Osteoblast (primary cell): ENCODE measurements around the gene TBCD. TPM values are rescaled to one million over a fixed set of nuclear protein-coding genes. Genes with fewer than 3 reads are reported as not detected.

Experiments used
- DNase-seq: peaks from one replicate; pipeline ENCODE4 v3.0.0; 2011; ENCODE audit warnings: low spot score, mixed read lengths; ENCODE audit not compliant: insufficient read length; ENCODE audit errors: missing footprints
- H2AFZ ChIP-seq: 2 replicates; pipeline ENCODE4 v1.6.0; 2011; ENCODE audit warnings: mild to moderate bottlenecking, low read length
- H3K27ac ChIP-seq: 2 replicates; pipeline ENCODE4 v1.5.1; 2011; ENCODE audit warnings: mild to moderate bottlenecking, low read depth, low read length, moderate library complexity
- H3K27me3 ChIP-seq: 2 replicates; pipeline ENCODE4 v1.6.0; 2012; ENCODE audit warnings: mild to moderate bottlenecking, control low read depth, inconsistent platforms, low read length, moderate library complexity; ENCODE audit not compliant: insufficient read depth
- H3K36me3 ChIP-seq: 2 replicates; pipeline ENCODE4 v1.5.1; 2011; ENCODE audit warnings: mild to moderate bottlenecking, low read length, control low read depth, moderate library complexity; ENCODE audit not compliant: insufficient read depth
- H3K4me1 ChIP-seq: 2 replicates; pipeline ENCODE4 v1.5.1; 2011; ENCODE audit warnings: mild to moderate bottlenecking, low read length, control low read depth, moderate library complexity; ENCODE audit not compliant: insufficient read depth
- H3K4me2 ChIP-seq: 2 replicates; pipeline ENCODE4 v1.6.0; 2011; ENCODE audit warnings: mild to moderate bottlenecking, low read length; ENCODE audit not compliant: insufficient read depth
- H3K4me3 ChIP-seq: fragments of 200-600 bp; sonication (generic); 3 replicates; pipeline ENCODE4 v1.5.1; 2012; ENCODE audit warnings: mild to moderate bottlenecking, low read length, inconsistent platforms; ENCODE audit not compliant: insufficient read depth
- H3K79me2 ChIP-seq: 2 replicates; pipeline ENCODE4 v1.6.0; 2012; ENCODE audit warnings: mild to moderate bottlenecking, low read length, control low read depth, inconsistent platforms; ENCODE audit not compliant: insufficient read depth
- H3K9me3 ChIP-seq: 2 replicates; pipeline ENCODE4 v1.5.1; 2011; ENCODE audit warnings: low read depth, low read length, control low read depth
- H4K20me1 ChIP-seq: 2 replicates; pipeline ENCODE4 v1.6.0; 2012; ENCODE audit warnings: mild to moderate bottlenecking, low read length, control low read depth; ENCODE audit not compliant: insufficient read depth
- CTCF ChIP-seq: IDR thresholded peaks from 2 replicates; pipeline ENCODE4 v1.5.1; 2011; ENCODE audit warnings: mild to moderate bottlenecking, low read depth, low read length, moderate library complexity; ENCODE audit errors: extremely low read depth
- total RNA-seq: library from RNA; depleted of rRNA; stranded (reverse); fragments of >200 nt; gene quantifications from 2 replicates; pipeline ENCODE4 v1.2.3, GENCODE V29; 2012

TBCD gene
- total RNA-seq, 1 donor = 29.0 TPM

- H3K4me3 ChIP-seq = no peak overlapping the region
- H3K36me3 ChIP-seq = no peaks in the 10 kb centered on the region
- DNase-seq = no peak
- no peak for TF ChIP-seq CTCF
- no peaks in the 10 kb centered on the region for H4K20me1 ChIP-seq
- peaks cover 43% of the 10 kb centered on the region for H3K79me2 ChIP-seq
- no peaks in the 10 kb centered on the region for H3K27me3 ChIP-seq
- no peaks in the 10 kb centered on the region for H3K9me3 ChIP-seq
- no peak overlapping the region for H2AFZ ChIP-seq
- no peak overlapping the region for H3K4me2 ChIP-seq
- H3K27ac ChIP-seq = no peak overlapping the region
- H3K4me1 ChIP-seq = peaks cover 10% of the 10 kb centered on the region
These were observed 37.9 kb downstream of the TBCD start for GRCh38 chr17:82789806-82790205.

DNA sequence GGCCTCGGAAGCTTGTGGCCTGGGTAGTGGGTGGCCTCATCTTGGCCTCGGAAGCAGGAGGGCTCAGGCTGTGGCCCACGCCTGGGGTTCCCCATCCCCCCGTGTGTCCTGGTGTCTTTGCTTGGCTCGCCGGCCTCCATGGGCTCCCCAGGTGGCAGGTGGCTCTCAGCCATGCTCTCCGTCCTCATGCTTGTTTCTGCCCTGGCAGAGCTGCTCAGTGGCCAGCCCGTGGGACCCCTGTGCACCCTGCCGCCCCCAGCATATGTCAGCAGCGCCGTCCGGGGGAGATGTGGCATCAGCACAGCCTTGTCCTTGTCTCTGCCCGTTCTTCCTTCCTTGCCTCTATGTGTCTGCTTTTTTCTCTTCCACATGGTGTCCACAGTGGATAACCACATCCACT is 38.5 kb downstream of the TBCD start:
- no peak for TF ChIP-seq CTCF
- H3K36me3 ChIP-seq = no peaks in the 10 kb centered on the region
- peaks cover 10% of the 10 kb centered on the region for H3K4me1 ChIP-seq
- no peak overlapping the region for H2AFZ ChIP-seq
- no peak overlapping the region for H3K4me2 ChIP-seq
- no peaks in the 10 kb centered on the region for H4K20me1 ChIP-seq
- H3K9me3 ChIP-seq = no peaks in the 10 kb centered on the region
- no peak overlapping the region for H3K4me3 ChIP-seq
- peak; percentile 39 for DNase-seq
- peaks cover 46% of the 10 kb centered on the region for H3K79me2 ChIP-seq
- H3K27ac ChIP-seq = peak overlapping the region; percentile 58
- no peaks in the 10 kb centered on the region for H3K27me3 ChIP-seq

- TF ChIP-seq CTCF = no peak
- Histone ChIP-seq H4K20me1 (no peaks in the 10 kb centered on the region), H3K27ac (peak overlapping the region; percentile 79), H3K36me3 (no peaks in the 10 kb centered on the region), H3K4me2 (no peak overlapping the region), H3K79me2 (peaks cover 48% of the 10 kb centered on the region), H3K27me3 (no peaks in the 10 kb centered on the region), H2AFZ (no peak overlapping the region), H3K4me3 (no peak overlapping the region), H3K9me3 (no peaks in the 10 kb centered on the region), H3K4me1 (peaks cover 10% of the 10 kb centered on the region)
- peak; percentile 99 for DNase-seq
These were observed 39.7 kb downstream of the TBCD start for GRCh38 chr17:82791532-82791931.

- peak; percentile 92 for DNase-seq
- no peaks in the 10 kb centered on the region for H3K9me3 ChIP-seq
- H3K4me2 ChIP-seq = no peak overlapping the region
- H4K20me1 ChIP-seq = no peaks in the 10 kb centered on the region
- H3K4me3 ChIP-seq = no peak overlapping the region
- peaks cover 10% of the 10 kb centered on the region for H3K4me1 ChIP-seq
- H3K27me3 ChIP-seq = no peaks in the 10 kb centered on the region
- peaks cover 37% of the 10 kb centered on the region for H3K79me2 ChIP-seq
- H3K36me3 ChIP-seq = no peaks in the 10 kb centered on the region
- H2AFZ ChIP-seq = peak overlapping the region; percentile 76
- no peak for TF ChIP-seq CTCF
- H3K27ac ChIP-seq = peak overlapping the region; percentile 23
These were observed 42.2 kb downstream of the TBCD start for GRCh38 chr17:82793974-82794630.
